ENCODE data around the gene RAB31.
"Not testable (repeated sequence)": the region's sequence is repeated elsewhere in the genome, so short reads cannot be mapped to it uniquely, and the experiment has no call there.

Gene RAB31

GRCh38 chr18:9768071-9768691 lies 60.1 kb downstream of the RAB31 start:
- not testable (repeated sequence) for H3K36me3 ChIP-seq (ENCODE audit: insufficient read depth, low read length); H3K9me3 ChIP-seq (replicated peaks; ENCODE audit: low read length); H3K27me3 ChIP-seq (ENCODE audit: control insufficient read depth, insufficient read depth, low read length); H3K4me3 ChIP-seq (ENCODE audit: low read length); H3K4me2 ChIP-seq (ENCODE audit: low read length); H3K4me1 ChIP-seq (ENCODE audit: control insufficient read depth, insufficient read depth, low read length); H3K9ac ChIP-seq (ENCODE audit: low read depth, low read length)

GRCh38 chr18:9770111-9770510 lies 62.0 kb downstream of the RAB31 start:
- not testable (repeated sequence) for H3K9me3 ChIP-seq (replicated peaks; ENCODE audit: low read length); H3K9ac ChIP-seq (ENCODE audit: low read depth, low read length); H3K4me1 ChIP-seq (ENCODE audit: control insufficient read depth, insufficient read depth, low read length)

DNA sequence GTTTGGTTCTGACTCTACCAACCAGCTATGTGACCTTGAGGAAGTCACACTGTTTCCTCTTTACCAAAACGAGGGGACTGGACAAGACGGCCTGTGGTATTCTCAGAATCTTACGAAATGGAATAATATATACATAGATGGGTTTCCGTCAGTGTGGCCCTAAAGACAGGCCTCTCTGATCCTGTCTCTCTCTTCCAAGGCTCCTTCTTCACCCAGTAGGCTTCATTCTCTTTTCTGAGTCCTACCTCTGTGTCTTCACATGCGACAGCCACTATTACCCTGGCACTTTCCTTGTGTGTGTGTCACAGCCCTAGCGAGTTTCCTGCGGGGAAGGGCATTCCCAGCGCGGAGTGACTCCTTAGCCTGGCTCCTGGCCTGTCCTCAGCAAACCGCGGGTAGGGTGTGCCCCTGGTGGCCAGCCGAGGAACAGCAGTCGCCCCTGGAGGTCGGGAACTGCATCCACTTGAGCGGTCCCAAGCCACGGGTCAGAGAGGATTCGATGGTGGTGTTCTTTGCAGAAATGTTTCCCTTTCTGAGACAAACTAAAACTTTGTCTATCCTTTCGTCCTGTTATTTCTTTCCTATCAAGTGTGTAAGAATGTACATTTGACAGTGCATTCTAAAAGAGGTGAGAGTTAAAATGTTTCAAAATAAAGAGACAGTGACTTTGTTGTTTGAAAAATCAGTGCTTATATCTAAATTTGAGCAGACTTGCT lies 63.3 kb downstream of the RAB31 start:
- Histone ChIP-seq H3K36me3 (ENCODE audit: insufficient read depth, low read length) (no peaks in the 10 kb centered on the region), H3K9me3 (replicated peaks; ENCODE audit: low read length) (no peaks in the 10 kb centered on the region), H3K4me2 (ENCODE audit: low read length) (peak overlapping the region; percentile 17), H3K4me3 (ENCODE audit: low read length) (no peak overlapping the region), H3K4me1 (ENCODE audit: control insufficient read depth, insufficient read depth, low read length) (peaks cover 4% of the 10 kb centered on the region), H3K9ac (ENCODE audit: low read depth, low read length) (no peak overlapping the region), H3K27me3 (ENCODE audit: control insufficient read depth, insufficient read depth, low read length) (no peaks in the 10 kb centered on the region)

More at GRCh38 chr18:9770111-9770510, 62.0 kb downstream of the RAB31 start:
- not testable (repeated sequence) for H3K36me3 ChIP-seq (ENCODE audit: insufficient read depth, low read length); H3K27me3 ChIP-seq (ENCODE audit: control insufficient read depth, insufficient read depth, low read length); H3K4me2 ChIP-seq (ENCODE audit: low read length); H3K4me3 ChIP-seq (ENCODE audit: low read length)

- Histone ChIP-seq H3K4me3 (ENCODE audit: low read length) (no peak overlapping the region), H3K4me2 (ENCODE audit: low read length) (no peak overlapping the region), H3K27me3 (ENCODE audit: control insufficient read depth, insufficient read depth, low read length) (no peaks in the 10 kb centered on the region), H3K9me3 (replicated peaks; ENCODE audit: low read length) (no peaks in the 10 kb centered on the region), H3K9ac (ENCODE audit: low read depth, low read length) (no peak overlapping the region), H3K4me1 (ENCODE audit: control insufficient read depth, insufficient read depth, low read length) (peaks cover 4% of the 10 kb centered on the region), H3K36me3 (ENCODE audit: insufficient read depth, low read length) (no peaks in the 10 kb centered on the region)
Observed at GRCh38 chr18:9771977-9772660, 64.0 kb downstream of the RAB31 start.

- Histone ChIP-seq H3K36me3 (ENCODE audit: insufficient read depth, low read length) (no peaks in the 10 kb centered on the region), H3K9me3 (replicated peaks; ENCODE audit: low read length) (no peaks in the 10 kb centered on the region), H3K4me1 (ENCODE audit: control insufficient read depth, insufficient read depth, low read length) (peaks cover 4% of the 10 kb centered on the region), H3K27me3 (ENCODE audit: control insufficient read depth, insufficient read depth, low read length) (no peaks in the 10 kb centered on the region), H3K4me3 (ENCODE audit: low read length) (no peak overlapping the region), H3K4me2 (ENCODE audit: low read length) (no peak overlapping the region), H3K9ac (ENCODE audit: low read depth, low read length) (no peak overlapping the region)
Observed at GRCh38 chr18:9772847-9773677, 65.0 kb downstream of the RAB31 start.

DNA sequence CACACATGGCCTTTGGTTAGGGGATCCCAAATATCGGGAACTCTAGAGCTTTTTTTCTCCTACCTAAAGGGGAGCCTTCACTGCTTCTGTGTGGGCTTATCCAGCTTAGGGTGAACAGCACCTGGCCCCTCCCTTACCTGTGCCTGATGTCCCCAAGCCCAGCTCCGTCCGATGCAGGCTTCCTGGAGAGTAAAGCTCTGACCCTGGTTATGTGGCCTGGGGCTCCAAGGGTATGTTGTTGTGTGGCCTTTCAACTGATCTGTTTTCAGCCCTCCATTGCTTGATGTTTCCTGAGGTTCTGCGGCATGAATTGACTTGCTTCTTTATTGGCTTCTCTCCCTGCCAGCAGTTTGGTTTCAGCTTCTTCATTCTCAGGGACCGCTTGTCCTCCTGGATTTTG lies 66.0 kb downstream of the RAB31 start:
- H3K36me3 ChIP-seq (ENCODE audit: insufficient read depth, low read length), result no peaks in the 10 kb centered on the region
- no peak overlapping the region for H3K4me3 ChIP-seq (ENCODE audit: low read length)

GRCh38 chr18:9775178-9775577 lies 67.1 kb downstream of the RAB31 start:
- Histone ChIP-seq H3K4me3 (ENCODE audit: low read length) (no peak overlapping the region), H3K9me3 (replicated peaks; ENCODE audit: low read length) (no peaks in the 10 kb centered on the region), H3K9ac (ENCODE audit: low read depth, low read length) (no peak overlapping the region), H3K36me3 (ENCODE audit: insufficient read depth, low read length) (no peaks in the 10 kb centered on the region), H3K4me1 (ENCODE audit: control insufficient read depth, insufficient read depth, low read length) (peaks cover 4% of the 10 kb centered on the region), H3K27me3 (ENCODE audit: control insufficient read depth, insufficient read depth, low read length) (no peaks in the 10 kb centered on the region), H3K4me2 (ENCODE audit: low read length) (no peak overlapping the region)

More for the DNA sequence above, 66.0 kb downstream of the RAB31 start:
- Histone ChIP-seq H3K27me3 (ENCODE audit: control insufficient read depth, insufficient read depth, low read length) (no peaks in the 10 kb centered on the region), H3K9ac (ENCODE audit: low read depth, low read length) (no peak overlapping the region), H3K9me3 (replicated peaks; ENCODE audit: low read length) (no peaks in the 10 kb centered on the region), H3K4me1 (ENCODE audit: control insufficient read depth, insufficient read depth, low read length) (peaks cover 4% of the 10 kb centered on the region), H3K4me2 (ENCODE audit: low read length) (no peak overlapping the region)

DNA sequence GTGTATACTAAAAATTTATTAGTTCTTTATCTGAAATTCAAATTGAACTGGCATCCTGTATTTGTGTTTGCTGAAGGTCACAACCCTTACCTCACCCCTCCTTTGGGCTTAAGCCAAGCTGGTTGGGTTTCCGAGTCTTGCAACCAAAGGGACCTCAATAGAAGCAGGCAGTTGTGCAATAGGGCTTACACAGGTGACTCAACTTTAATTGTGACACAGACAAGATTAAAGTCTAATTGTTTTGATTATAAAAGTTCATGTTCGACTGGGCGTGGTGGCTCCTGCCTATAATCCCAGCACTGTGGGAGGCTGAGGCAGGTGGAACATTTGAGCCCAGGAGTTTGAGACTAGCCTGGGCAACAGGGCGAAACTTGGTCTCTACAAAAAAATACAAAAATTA lies 71.5 kb downstream of the RAB31 start:
- Histone ChIP-seq H3K4me3 (ENCODE audit: low read length) (no peak overlapping the region), H3K4me1 (ENCODE audit: control insufficient read depth, insufficient read depth, low read length) (peaks cover 11% of the 10 kb centered on the region), H3K9me3 (replicated peaks; ENCODE audit: low read length) (no peaks in the 10 kb centered on the region), H3K27me3 (ENCODE audit: control insufficient read depth, insufficient read depth, low read length) (no peaks in the 10 kb centered on the region), H3K9ac (ENCODE audit: low read depth, low read length) (no peak overlapping the region), H3K4me2 (ENCODE audit: low read length) (no peak overlapping the region), H3K36me3 (ENCODE audit: insufficient read depth, low read length) (no peaks in the 10 kb centered on the region)

DNA sequence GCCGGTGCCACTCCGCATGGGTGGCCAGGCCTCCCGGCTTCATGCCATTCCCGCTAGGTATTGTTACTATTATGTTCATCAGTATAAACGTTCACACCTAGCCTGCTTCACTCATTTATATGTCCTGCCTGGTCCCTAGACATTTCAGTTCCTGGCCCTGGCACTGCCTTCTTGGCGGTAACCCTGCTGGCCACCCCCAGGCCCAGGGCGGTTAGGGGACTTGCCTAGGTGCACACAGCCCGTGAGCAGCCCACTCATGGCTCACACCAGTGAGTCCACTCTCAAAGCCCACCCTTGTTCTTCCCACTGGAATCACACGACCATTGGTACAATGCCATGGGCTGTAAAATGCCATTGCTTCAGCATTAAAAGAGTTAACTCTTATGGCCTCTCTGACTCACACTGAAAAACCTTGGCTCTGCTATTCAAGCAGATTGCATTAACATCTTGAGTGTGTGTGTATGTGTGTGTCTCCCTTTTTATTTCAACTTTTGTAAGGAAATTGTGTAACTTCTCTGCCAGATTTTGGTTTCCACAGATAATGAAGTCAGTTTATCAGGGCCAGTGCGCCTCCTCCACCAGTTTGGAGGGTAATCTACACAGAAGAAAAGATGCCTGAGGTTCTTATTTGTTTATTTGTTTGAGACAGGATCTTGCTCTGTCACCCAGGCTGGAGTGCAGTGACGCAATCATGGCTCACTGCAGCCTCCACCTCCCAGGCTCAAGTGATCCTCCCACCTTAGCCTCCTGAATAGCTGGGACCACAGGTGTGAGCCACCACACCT lies 74.2 kb downstream of the RAB31 start:
- Histone ChIP-seq H3K9ac (ENCODE audit: low read depth, low read length) (no peak overlapping the region), H3K27me3 (ENCODE audit: control insufficient read depth, insufficient read depth, low read length) (no peaks in the 10 kb centered on the region), H3K4me3 (ENCODE audit: low read length) (no peak overlapping the region), H3K4me2 (ENCODE audit: low read length) (no peak overlapping the region), H3K4me1 (ENCODE audit: control insufficient read depth, insufficient read depth, low read length) (peaks cover 14% of the 10 kb centered on the region), H3K36me3 (ENCODE audit: insufficient read depth, low read length) (no peaks in the 10 kb centered on the region), H3K9me3 (replicated peaks; ENCODE audit: low read length) (no peaks in the 10 kb centered on the region)

DNA sequence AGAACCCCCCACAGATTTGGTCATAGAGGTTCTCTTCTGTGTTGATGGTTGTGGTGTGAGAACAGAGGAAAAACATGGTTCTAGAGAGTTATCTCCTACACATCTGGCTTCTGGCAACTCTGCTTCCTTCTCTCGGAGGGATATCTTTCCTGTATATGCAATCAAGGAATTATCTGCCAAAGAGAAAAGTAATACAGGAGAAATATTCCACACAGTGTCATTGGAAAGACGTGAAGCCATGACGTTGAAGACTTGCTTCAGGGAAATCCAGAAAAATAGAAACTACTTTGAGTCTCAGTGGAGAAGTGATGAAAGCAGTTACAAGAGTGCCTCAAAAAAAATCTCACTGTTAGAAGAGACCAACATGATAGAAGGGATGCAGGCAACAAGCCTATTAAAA lies 78.5 kb downstream of the RAB31 start:
- H3K36me3 ChIP-seq (ENCODE audit: insufficient read depth, low read length), result no peaks in the 10 kb centered on the region
- H3K9ac ChIP-seq (ENCODE audit: low read depth, low read length), result no peak overlapping the region
- H3K4me1 ChIP-seq (ENCODE audit: control insufficient read depth, insufficient read depth, low read length), result peaks cover 24% of the 10 kb centered on the region
- H3K4me3 ChIP-seq (ENCODE audit: low read length), result no peak overlapping the region
- H3K27me3 ChIP-seq (ENCODE audit: control insufficient read depth, insufficient read depth, low read length), result no peaks in the 10 kb centered on the region
- H3K4me2 ChIP-seq (ENCODE audit: low read length), result no peak overlapping the region
- H3K9me3 ChIP-seq (replicated peaks; ENCODE audit: low read length), result no peaks in the 10 kb centered on the region

DNA sequence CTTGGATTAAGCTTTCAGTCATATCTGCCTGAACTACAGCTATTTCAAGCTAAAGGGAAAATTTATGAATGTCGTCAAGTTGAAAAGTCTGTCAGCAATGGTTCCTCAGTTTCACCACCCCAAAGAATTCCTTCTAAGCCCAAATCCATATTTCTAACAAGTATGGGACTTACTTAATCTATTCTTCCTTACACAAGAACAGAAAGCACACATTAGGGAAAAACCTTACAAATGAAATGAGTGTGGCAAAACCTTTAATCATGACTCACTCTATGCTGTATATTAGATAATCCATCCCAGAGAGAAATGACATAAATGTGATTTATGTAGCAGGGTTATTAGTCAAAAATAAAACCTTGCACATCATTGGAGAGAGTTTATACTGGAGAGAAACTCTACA lies 78.9 kb downstream of the RAB31 start:
- no peak overlapping the region for H3K9ac ChIP-seq (ENCODE audit: low read depth, low read length)
- no peaks in the 10 kb centered on the region for H3K36me3 ChIP-seq (ENCODE audit: insufficient read depth, low read length)
- H3K4me1 ChIP-seq (ENCODE audit: control insufficient read depth, insufficient read depth, low read length), result peaks cover 23% of the 10 kb centered on the region
- no peak overlapping the region for H3K4me3 ChIP-seq (ENCODE audit: low read length)
- H3K9me3 ChIP-seq (replicated peaks; ENCODE audit: low read length), result no peaks in the 10 kb centered on the region
- no peaks in the 10 kb centered on the region for H3K27me3 ChIP-seq (ENCODE audit: control insufficient read depth, insufficient read depth, low read length)
- H3K4me2 ChIP-seq (ENCODE audit: low read length), result no peak overlapping the region
